Measurements from ENCODE around the gene PUSL1.
"Not testable (repeated sequence)": the region's sequence is repeated elsewhere in the genome, so short reads cannot be mapped to it uniquely, and the experiment has no call there.

PUSL1 gene

DNA sequence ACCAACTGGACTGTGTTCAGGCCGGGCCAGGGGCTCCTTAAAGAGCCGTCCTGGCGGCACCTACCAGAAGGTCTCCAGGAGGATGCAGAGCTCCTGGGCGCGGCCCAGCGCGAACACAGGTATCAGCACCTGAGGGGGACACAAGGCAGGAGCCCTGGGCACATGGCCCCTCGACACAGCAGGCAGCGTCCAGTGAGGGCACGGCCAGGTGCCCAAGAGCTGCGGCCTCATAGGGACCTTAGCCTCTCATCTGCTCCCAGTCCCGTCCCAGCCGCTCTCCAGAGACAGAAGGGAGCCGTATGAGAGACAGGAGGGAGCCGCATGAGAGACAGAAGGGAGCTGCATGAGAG lies 5.8 kb downstream of the PUSL1 start:
- DNase-seq (ENCODE audit: insufficient read length): no peak
- FAIRE-seq: no peak
- TF ChIP-seq TAF1 (IDR thresholded peaks at IDR 0.05; ENCODE audit: borderline replicate concordance, low read depth, low read length) (no peak), POLR2A (IDR thresholded peaks at IDR 0.05; ENCODE audit: low read depth, low read length) (no peak; the same call in 1 of the 2 replicates), POLR2AphosphoS5 (IDR thresholded peaks at IDR 0.05; ENCODE audit: low read depth, low read length) (no peak)

DNA sequence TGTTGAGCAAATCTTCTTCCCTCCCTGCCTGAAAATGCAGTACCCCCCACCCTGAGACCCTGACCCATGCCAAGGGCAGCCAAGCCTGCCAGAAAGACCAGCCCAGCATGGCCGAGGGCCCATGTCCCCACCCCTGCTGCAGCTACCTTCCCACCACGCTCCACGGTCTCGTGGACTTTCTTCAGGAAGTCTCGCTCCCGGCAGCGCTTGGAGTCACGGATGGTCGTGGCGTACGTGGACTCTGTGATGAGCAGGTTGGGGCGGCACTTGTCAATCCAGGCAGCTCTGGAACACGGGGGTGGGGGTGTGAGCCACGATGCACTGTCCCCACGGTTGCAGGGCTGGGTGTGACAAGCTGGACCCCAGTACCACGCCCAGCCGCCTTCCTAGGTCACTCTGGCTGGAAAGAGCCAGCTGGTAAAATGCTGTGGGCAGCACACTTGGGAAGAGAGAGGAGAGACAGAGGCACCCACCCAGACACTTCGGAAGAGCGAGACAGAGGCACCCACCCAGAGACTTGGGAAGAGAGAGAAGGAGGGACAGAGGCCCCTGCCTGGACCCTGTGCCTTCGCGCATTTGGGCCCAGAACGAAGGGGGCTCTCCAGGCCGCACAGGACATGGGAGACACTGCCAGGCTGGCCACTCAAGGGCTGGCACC lies 6.4 kb downstream of the PUSL1 start:
- no peak for FAIRE-seq
- no peak for TF ChIP-seq TAF1 (IDR thresholded peaks at IDR 0.05; ENCODE audit: borderline replicate concordance, low read depth, low read length)
- no peak for TF ChIP-seq POLR2AphosphoS5 (IDR thresholded peaks at IDR 0.05; ENCODE audit: low read depth, low read length)
- TF ChIP-seq POLR2A (IDR thresholded peaks at IDR 0.05; ENCODE audit: low read depth, low read length): no peak; the same call in none of the 2 replicates
- no peak for DNase-seq (ENCODE audit: insufficient read length)

DNA sequence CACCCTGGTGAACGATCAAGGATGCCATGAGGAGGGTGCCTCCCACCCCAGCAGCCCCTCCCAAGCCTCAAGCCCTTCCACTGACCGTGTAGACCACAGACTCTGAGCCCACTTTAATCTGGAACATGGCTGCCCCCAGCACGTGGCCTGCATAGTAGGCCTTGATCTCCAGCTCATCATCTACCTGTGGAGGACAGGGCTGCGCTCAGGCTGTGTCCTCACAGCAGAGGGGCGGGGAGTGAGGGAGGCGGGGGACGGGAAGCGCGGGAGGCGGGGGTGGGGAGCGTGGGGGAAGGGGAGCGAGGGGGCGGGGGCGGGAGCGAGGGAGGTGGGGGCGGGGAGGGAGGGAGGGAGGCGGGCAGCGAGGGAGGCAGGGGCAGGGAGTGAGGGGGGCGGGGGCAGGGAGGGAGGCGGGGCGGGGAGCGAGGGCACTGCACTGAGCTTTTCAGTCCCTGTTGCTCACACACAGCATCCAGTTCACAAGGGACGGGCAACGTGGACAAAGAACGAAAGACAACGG lies 7.1 kb downstream of the PUSL1 start:
- FAIRE-seq (no peak), DNase-seq (ENCODE audit: insufficient read length) (no peak)
- no peak for TF ChIP-seq POLR2AphosphoS5 (IDR thresholded peaks at IDR 0.05; ENCODE audit: low read depth, low read length)
- no peak for TF ChIP-seq TAF1 (IDR thresholded peaks at IDR 0.05; ENCODE audit: borderline replicate concordance, low read depth, low read length)
- no peak for TF ChIP-seq POLR2A (IDR thresholded peaks at IDR 0.05; ENCODE audit: low read depth, low read length)

DNA sequence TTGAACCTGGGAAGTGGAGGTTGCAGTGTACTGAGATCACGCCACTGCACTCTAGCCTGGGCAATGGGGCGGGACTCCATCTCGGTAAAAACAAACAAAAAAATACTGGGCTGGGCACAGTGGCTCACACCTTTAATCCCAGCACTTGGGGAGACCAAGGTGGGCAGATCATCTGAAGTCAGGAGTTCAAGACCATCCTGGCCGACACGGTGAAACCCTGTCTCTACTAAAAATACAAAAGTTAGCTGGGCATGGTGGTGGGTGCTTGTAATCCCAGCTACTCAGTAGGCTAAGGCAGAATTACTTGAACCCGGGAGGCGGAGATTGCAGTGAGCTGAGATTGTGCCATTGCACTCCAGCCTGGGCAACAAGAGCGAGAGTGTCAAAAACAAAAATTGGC lies 7.8 kb downstream of the PUSL1 start:
- not testable (repeated sequence) for FAIRE-seq; DNase-seq (ENCODE audit: insufficient read length)

DNA sequence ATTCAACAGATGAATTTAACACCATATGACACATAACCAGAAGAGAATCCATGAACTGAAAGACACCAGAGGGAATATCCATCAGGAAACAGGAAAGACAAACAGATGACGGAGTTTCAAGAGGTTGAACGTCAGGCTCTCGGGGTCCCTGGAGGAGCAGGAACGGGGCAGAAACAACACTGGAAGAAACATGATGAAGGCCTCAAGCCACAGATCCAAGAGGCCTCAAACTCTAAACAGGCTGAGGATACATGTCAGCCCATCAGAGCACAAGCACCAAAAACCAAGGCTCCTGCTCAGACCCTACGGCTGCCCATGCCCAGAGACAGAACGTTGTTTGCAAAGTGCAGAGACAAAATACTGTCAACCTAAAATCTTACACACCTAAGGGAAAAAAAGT lies 9.0 kb downstream of the PUSL1 start:
- FAIRE-seq: no peak
- no peak for DNase-seq (ENCODE audit: insufficient read length)
- no peak for TF ChIP-seq POLR2AphosphoS5 (IDR thresholded peaks at IDR 0.05; ENCODE audit: low read depth, low read length)
- no peak for TF ChIP-seq TAF1 (IDR thresholded peaks at IDR 0.05; ENCODE audit: borderline replicate concordance, low read depth, low read length)
- TF ChIP-seq POLR2A (IDR thresholded peaks at IDR 0.05; ENCODE audit: low read depth, low read length): no peak

DNA sequence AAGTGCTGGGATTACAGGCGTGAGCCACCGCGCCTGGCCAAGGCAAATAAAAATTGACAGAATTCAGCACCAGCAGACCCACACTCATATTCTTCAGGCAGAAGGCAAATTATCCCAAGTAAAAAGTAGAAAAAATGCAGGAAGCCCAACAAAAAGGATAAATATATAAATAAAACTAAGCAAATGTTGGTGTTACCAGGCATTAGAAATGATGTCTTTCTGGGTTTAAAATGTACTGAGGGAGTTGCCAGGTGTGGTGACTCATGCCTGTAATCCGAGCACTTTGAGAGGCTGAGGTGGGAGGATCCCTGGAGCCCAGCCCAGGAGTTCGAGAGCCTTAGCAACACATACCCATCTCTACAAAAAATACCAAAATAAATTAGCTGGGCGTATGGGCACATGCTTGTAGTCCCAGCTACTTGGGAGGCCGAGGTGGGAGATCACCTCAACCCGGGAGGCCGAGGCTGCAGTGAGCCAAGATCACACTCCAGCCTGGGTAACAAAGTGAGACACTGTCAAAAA lies 9.8 kb downstream of the PUSL1 start:
- TF ChIP-seq POLR2AphosphoS5 (IDR thresholded peaks at IDR 0.05; ENCODE audit: low read depth, low read length): no peak
- TF ChIP-seq TAF1 (IDR thresholded peaks at IDR 0.05; ENCODE audit: borderline replicate concordance, low read depth, low read length): no peak
- no peak for TF ChIP-seq POLR2A (IDR thresholded peaks at IDR 0.05; ENCODE audit: low read depth, low read length)
- DNase-seq (ENCODE audit: insufficient read length): no peak
- no peak for FAIRE-seq

DNA sequence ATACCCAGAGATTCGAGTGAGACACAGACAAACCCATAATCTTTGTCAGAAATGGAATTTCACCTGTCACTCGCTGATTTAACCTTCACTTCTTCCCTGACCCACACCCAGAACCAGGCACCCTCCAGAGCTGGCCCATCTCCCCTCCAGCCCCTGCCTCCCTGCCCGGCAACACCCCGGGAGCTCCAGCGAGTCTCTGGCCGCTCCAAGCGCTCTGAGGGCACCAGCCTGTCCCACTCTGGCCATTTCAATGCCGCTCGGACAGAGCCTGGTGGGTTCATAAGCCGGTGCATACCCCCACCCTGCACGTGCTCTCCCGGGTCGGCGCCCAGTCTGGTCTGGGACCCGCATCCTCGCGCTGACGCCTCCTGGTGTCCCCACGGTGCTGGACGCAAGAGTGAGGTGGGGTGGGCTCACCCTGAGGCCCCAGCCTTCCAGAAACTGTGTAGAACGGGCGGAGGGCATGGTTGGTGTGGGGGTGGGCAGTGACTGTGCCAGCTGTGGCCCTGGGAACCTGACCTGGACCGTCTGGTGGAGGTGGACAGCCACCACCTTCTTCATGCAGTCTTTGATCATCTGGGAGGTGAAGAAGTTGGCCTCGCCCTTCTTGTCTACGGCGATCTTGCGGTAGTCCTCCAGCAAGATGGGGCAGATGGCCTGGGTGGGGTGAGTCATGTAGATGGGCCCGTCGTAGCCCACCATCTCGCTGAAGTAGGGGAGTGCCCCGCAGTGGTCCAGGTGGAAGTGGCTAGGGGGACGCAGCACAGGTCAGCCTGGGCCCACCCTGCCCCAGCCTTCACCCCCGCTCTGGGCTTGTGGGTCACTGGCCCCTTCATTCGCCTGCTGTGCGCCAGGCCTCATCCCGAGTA lies 10.6 kb downstream of the PUSL1 start:
- no peak for DNase-seq (ENCODE audit: insufficient read length)
- TF ChIP-seq POLR2A (IDR thresholded peaks at IDR 0.05; ENCODE audit: low read depth, low read length): no peak
- TF ChIP-seq POLR2AphosphoS5 (IDR thresholded peaks at IDR 0.05; ENCODE audit: low read depth, low read length): no peak
- TF ChIP-seq TAF1 (IDR thresholded peaks at IDR 0.05; ENCODE audit: borderline replicate concordance, low read depth, low read length): no peak
- FAIRE-seq: no peak

DNA sequence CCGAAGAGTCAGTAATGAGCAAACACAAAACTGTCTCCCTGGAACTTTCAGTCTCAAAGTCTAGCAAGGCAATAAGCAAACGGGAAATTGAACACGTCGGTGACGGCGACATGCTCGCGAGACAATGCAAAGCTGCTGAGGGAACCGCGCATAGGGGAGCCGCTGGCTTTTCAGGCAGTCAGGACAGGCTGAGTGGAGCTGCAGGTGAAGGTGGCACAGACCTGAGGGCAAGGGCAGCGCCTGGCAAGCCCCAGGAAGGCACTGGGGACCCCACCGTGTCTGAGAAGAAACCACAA lies 11.2 kb downstream of the PUSL1 start:
- TF ChIP-seq POLR2A (IDR thresholded peaks at IDR 0.05; ENCODE audit: low read depth, low read length) (no peak), TAF1 (IDR thresholded peaks at IDR 0.05; ENCODE audit: borderline replicate concordance, low read depth, low read length) (no peak), POLR2AphosphoS5 (IDR thresholded peaks at IDR 0.05; ENCODE audit: low read depth, low read length) (no peak)
- no peak for FAIRE-seq

DNA sequence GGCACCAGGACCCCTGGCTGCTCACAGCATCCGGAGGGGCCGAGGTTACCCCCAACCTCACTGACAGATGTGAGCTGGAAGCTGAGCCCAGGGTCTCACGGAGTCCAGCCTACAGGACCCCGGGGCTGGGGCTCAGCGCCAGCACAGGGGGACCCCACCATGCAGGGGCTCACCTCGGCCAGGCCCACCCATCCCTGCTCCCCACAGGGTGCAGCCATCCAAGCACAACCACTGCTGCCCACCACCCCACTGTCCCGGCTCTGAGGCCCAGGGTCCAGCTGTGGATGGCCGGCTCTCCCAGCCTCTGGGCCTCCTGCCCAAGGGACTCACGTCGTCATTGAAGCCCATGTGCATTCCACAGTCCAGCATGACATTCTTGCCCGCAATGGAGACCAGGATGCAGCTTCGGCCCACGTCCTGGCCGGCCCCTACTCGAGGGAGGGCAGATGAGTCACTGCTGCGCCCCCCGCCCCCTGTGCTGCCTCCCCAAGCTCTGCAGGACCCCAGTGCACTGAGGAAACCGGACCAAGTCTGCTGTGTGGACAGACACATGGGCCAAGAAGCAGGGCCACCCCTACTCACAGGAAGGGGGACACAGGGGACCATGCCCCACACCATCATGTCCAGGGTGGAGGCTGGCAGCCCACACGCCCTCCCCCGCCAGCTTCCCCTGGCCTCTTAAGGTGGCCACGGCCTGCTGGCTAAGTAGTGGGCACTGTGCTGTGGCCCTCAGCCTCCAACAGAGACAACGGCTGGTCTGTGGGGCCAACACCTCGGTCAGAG lies 12.5 kb downstream of the PUSL1 start:
- FAIRE-seq: no peak
- no peak for TF ChIP-seq TAF1 (IDR thresholded peaks at IDR 0.05; ENCODE audit: borderline replicate concordance, low read depth, low read length)
- no peak; the same call in 1 of the 2 replicates for TF ChIP-seq POLR2A (IDR thresholded peaks at IDR 0.05; ENCODE audit: low read depth, low read length)
- TF ChIP-seq POLR2AphosphoS5 (IDR thresholded peaks at IDR 0.05; ENCODE audit: low read depth, low read length): no peak
- no peak for DNase-seq (ENCODE audit: insufficient read length)

More for the DNA sequence above, 11.2 kb downstream of the PUSL1 start:
- no peak for DNase-seq (ENCODE audit: insufficient read length)

DNA sequence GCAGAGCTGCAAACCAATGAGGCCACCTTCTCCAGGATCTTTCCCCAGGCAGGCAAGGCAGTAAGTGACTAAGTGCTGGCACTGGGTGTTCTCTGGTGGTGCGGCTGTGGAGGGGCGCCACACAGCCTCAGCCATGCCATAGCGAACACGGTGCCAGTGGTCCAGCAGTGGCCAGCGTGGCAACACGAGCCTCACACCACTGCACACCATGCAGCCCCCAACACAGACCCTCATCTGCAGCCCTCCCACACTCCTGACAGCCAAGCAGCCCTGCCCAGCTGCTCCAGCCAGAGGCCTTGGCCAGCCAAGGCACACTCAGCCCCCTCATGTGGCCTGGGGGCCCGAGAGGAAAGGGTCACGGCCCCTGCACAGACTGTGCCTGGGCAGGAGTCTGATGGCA lies 13.1 kb downstream of the PUSL1 start:
- DNase-seq (ENCODE audit: insufficient read length): no peak
- no peak for FAIRE-seq
- TF ChIP-seq TAF1 (IDR thresholded peaks at IDR 0.05; ENCODE audit: borderline replicate concordance, low read depth, low read length) (no peak), POLR2A (IDR thresholded peaks at IDR 0.05; ENCODE audit: low read depth, low read length) (no peak), POLR2AphosphoS5 (IDR thresholded peaks at IDR 0.05; ENCODE audit: low read depth, low read length) (no peak)

DNA sequence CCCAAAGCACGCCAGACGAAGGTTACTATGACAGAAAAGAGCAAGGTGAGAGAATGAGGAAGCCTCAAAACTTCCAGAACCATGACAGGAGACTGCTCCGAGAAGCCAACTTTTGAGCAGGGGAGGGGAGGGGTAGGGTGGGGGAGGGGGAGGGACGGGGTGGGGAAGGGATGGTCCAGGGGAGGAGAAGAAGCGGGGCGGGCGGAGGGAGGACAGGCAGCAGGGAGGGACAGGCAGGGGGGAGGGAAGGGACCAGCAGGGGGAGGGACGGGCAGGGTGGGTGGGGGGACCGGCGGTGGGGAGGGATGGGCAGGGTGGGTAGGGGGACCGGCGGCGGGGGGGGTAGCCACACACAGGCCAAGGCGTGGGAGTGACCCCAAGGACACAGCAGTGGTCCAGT lies 14.0 kb downstream of the PUSL1 start:
- DNase-seq (ENCODE audit: insufficient read length): no peak
- FAIRE-seq: no peak
- no peak for TF ChIP-seq POLR2AphosphoS5 (IDR thresholded peaks at IDR 0.05; ENCODE audit: low read depth, low read length)
- no peak for TF ChIP-seq POLR2A (IDR thresholded peaks at IDR 0.05; ENCODE audit: low read depth, low read length)
- no peak for TF ChIP-seq TAF1 (IDR thresholded peaks at IDR 0.05; ENCODE audit: borderline replicate concordance, low read depth, low read length)
